PC-3 (cell line): Measurements from ENCODE around the gene STAG1. TPM values are rescaled to one million over a fixed set of nuclear protein-coding genes. Genes with fewer than 3 reads are reported as not detected.
"Not testable (repeated sequence)": the region's sequence is repeated elsewhere in the genome, so short reads cannot be mapped to it uniquely, and the experiment has no call there.

Source experiments
- ATAC-seq: fragments of 200-7000 bp; cut with Tn5 transposase; 2 replicates; pipeline ENCODE4 v1.9.1; 2020; ENCODE audit warnings: mild to moderate bottlenecking, moderate library complexity
- BruUV-seq: library from RNA; stranded (reverse); fragments of 400-500 nt; replicated peaks from 2 replicates; lab custom pipeline; 2021; lab: Mats Ljungman, UMichigan
- CTCF ChIA-PET: fragments of 300-600 bp; sonication (Branson Sonifier 250); formaldehyde crosslinking; loops from one replicate; lab custom pipeline; 2022; ENCODE audit warnings: antibody characterized with exemption; lab: Charles Lee
- POLR2A ChIA-PET: fragments of 300-600 bp; sonication (Branson Sonifier 250); formaldehyde crosslinking; loops from one replicate; lab custom pipeline; 2022; ENCODE audit warnings: antibody characterized with exemption; ENCODE audit not compliant: unreplicated experiment; lab: Charles Lee
- DNase-seq: peaks from one replicate; pipeline ENCODE4 v3.0.0-alpha.2; 2015
- H2AFZ ChIP-seq: fragments of 300-600 bp; sonication (generic); 2 replicates; pipeline ENCODE4 v1.6.0; 2016; ENCODE audit warnings: antibody characterized with exemption, low read length
- H3F3A ChIP-seq: fragments of 300-600 bp; sonication (generic); one replicate; pipeline ENCODE4 v1.6.0; 2017; ENCODE audit warnings: antibody characterized with exemption, low read length, control low read depth, mild to moderate bottlenecking; ENCODE audit not compliant: unreplicated experiment
- H3K27ac ChIP-seq: fragments of 300-600 bp; sonication (generic); 2 replicates; pipeline ENCODE4 v1.5.1; 2016; ENCODE audit warnings: mild to moderate bottlenecking, low read length
- H3K27me3 ChIP-seq: fragments of 300-600 bp; sonication (generic); 2 replicates; pipeline ENCODE4 v1.6.1; 2016; ENCODE audit warnings: low read length, mixed read lengths
- H3K36me3 ChIP-seq: fragments of 300-600 bp; sonication (generic); 2 replicates; pipeline ENCODE4 v1.6.1; 2016; ENCODE audit warnings: low read depth, mixed run types, low read length, mixed read lengths
- H3K4me1 ChIP-seq: fragments of 300-600 bp; sonication (generic); 2 replicates; pipeline ENCODE4 v1.5.1; 2016; ENCODE audit warnings: low read length; ENCODE audit not compliant: insufficient read depth
- H3K4me2 ChIP-seq: fragments of 300-600 bp; sonication (generic); 2 replicates; pipeline ENCODE4 v1.6.0; 2016; ENCODE audit warnings: low read length
- H3K4me3 ChIP-seq: fragments of 300-600 bp; sonication (generic); 2 replicates; pipeline ENCODE4 v1.5.1; 2016; ENCODE audit warnings: mild to moderate bottlenecking, low read length, mixed read lengths
- H3K79me2 ChIP-seq: fragments of 300-600 bp; sonication (generic); 2 replicates; pipeline ENCODE4 v1.6.1; 2017; ENCODE audit warnings: low read length, mixed read lengths
- H3K9ac ChIP-seq: fragments of 300-600 bp; sonication (generic); 2 replicates; pipeline ENCODE4 v1.6.0; 2016; ENCODE audit warnings: mild to moderate bottlenecking, low read length
- H3K9me2 ChIP-seq: fragments of 300-600 bp; sonication (generic); replicated peaks from 2 replicates; pipeline ENCODE4 v1.6.1; 2016; ENCODE audit warnings: mixed run types, low read length, mixed read lengths
- H3K9me3 ChIP-seq: fragments of 300-600 bp; sonication (generic); 2 replicates; pipeline ENCODE4 v1.6.1; 2016; ENCODE audit warnings: low read length, mixed read lengths
- H4K20me1 ChIP-seq: fragments of 300-600 bp; sonication (generic); 2 replicates; pipeline ENCODE4 v1.6.1; 2016; ENCODE audit warnings: low read length, mixed read lengths
- EZH2 ChIP-seq: fragments of 300-600 bp; sonication (generic); IDR thresholded peaks from one replicate; pipeline ENCODE4 v1.6.1; 2017; ENCODE audit warnings: antibody characterized with exemption, mild to moderate bottlenecking, low read length; ENCODE audit not compliant: unreplicated experiment
- EZH2phosphoT487 ChIP-seq: fragments of 300-600 bp; sonication (generic); IDR thresholded peaks from 2 replicates; pipeline ENCODE4 v1.6.1; 2018; ENCODE audit warnings: mild to moderate bottlenecking, antibody characterized with exemption, low read length, borderline replicate concordance
- intact Hi-C: fragments of 100-400 bp; cut with micrococcal nuclease; formaldehyde crosslinking; loops from 2 replicates; pipeline ENCODE4 v1.9.0; 2023
- total RNA-seq: library from RNA; depleted of rRNA; stranded (reverse); fragments of >200 nt; gene quantifications from 2 replicates; pipeline ENCODE4 v1.2.3, GENCODE V29; 2014
- TF ChIP-seq, protein P1 (sequence below): fragments of 300-600 bp; sonication (generic); conservative IDR thresholded peaks from 2 replicates; pipeline ENCODE4 v1.5.1; 2017; ENCODE audit warnings: antibody characterized with exemption, low read depth, mild to moderate bottlenecking, low read length

STAG1 gene
- total RNA-seq, 1 experiment from 2014 or later: 14.6 TPM

DNA sequence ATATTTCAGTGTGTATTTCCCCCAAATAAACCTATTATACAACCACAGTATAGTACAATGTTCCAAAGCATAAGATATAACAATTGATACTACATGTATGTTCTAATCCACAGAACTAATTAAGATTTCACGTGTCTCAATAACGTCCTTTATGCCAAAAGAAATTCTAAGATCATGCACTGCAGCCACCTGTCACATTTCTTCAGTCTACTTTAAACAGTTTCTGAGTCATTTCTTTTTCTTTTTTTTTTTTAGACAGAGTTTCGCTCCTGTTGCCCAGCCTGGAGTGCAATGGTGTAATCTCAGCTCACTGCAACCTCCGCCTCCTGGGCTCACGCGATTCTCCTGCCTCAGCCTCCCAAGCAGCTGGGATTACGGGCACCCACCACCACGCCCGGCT, 190.2 kb downstream of the STAG1 start:
- ChIA-PET CTCF (no interaction called here), POLR2A (no interaction called here)
- Histone ChIP-seq H3K9me2 (no peaks in the 10 kb centered on the region), H3K36me3 (no peaks in the 10 kb centered on the region), H4K20me1 (no peaks in the 10 kb centered on the region), H3K79me2 (no peaks in the 10 kb centered on the region), H3K4me1 (no peaks in the 10 kb centered on the region), H3K9me3 (no peaks in the 10 kb centered on the region), H3K27ac (no peak overlapping the region), H3K4me3 (no peak overlapping the region), H3K27me3 (no peaks in the 10 kb centered on the region), H3K4me2 (no peak overlapping the region), H3K9ac (no peak overlapping the region), H2AFZ (no peak overlapping the region), H3F3A (no peaks in the 10 kb centered on the region)
- DNase-seq: no peak
- TF ChIP-seq EZH2: no peak
- TF ChIP-seq, protein P1, sequence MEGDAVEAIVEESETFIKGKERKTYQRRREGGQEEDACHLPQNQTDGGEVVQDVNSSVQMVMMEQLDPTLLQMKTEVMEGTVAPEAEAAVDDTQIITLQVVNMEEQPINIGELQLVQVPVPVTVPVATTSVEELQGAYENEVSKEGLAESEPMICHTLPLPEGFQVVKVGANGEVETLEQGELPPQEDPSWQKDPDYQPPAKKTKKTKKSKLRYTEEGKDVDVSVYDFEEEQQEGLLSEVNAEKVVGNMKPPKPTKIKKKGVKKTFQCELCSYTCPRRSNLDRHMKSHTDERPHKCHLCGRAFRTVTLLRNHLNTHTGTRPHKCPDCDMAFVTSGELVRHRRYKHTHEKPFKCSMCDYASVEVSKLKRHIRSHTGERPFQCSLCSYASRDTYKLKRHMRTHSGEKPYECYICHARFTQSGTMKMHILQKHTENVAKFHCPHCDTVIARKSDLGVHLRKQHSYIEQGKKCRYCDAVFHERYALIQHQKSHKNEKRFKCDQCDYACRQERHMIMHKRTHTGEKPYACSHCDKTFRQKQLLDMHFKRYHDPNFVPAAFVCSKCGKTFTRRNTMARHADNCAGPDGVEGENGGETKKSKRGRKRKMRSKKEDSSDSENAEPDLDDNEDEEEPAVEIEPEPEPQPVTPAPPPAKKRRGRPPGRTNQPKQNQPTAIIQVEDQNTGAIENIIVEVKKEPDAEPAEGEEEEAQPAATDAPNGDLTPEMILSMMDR: no peak
- TF ChIP-seq EZH2phosphoT487: no peak
- no TSS peak for BruUV-seq
- no peak for ATAC-seq
- intact Hi-C loops: no loop called here

DNA sequence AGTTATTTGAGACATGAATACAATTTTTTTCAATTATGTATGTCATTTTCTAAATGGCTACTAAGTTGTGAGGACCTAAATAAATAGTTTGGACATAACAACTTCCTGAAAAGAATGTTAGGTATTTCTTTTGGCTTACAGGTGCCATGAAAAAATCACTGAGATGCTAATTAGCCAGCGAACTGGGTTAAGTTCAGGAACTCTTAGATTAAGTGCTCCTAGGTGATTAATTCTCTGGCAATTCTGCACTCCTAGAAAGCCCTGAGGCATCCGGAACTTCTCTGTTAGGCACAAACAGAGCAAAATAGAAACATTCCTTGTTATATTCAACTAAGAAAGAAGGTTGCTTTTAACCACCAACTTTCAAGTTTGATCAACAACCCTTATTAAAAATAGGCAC, 192.3 kb downstream of the STAG1 start:
- Histone ChIP-seq H2AFZ (no peak overlapping the region), H3K27ac (no peak overlapping the region), H3K36me3 (no peaks in the 10 kb centered on the region), H3K9ac (no peak overlapping the region), H3K27me3 (no peaks in the 10 kb centered on the region), H3F3A (no peaks in the 10 kb centered on the region), H3K4me3 (no peak overlapping the region), H3K9me3 (no peaks in the 10 kb centered on the region), H3K4me2 (no peak overlapping the region), H3K79me2 (no peaks in the 10 kb centered on the region), H3K9me2 (no peaks in the 10 kb centered on the region), H4K20me1 (no peaks in the 10 kb centered on the region), H3K4me1 (no peaks in the 10 kb centered on the region)
- DNase-seq: no peak
- ChIA-PET POLR2A (no interaction called here), CTCF (no interaction called here)
- BruUV-seq: no TSS peak
- ATAC-seq: no peak
- intact Hi-C loops: no loop called here
- TF ChIP-seq, protein P1: no peak
- TF ChIP-seq EZH2phosphoT487 (no peak), EZH2 (no peak)

DNA sequence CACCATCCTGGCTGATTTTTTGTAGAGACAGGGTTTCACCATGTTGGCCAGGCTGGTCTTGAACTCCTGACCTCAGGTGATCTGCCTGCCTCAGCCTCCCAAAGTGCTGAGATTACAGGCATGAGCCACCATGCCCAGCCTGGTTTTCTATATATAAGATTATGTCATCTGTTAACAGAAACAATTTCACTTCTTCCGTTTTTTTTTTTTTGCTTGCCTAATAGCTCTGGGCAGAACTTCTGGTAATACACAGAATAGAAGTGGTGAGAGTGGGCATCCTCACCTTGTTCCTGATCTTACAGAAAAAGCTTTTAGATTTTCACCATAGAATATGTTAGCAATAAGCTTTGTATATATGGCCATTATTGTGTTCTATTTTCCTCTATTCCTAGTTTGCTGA, 202.7 kb downstream of the STAG1 start:
- intact Hi-C loops: loop anchor here (5.0 to 10.0 kb wide), 2 partner anchors 85 to 472 kb away; no protein-coding TSS in a partner anchor
- CTCF ChIA-PET, DNase-seq, H3K27me3 ChIP-seq, H3K4me2 ChIP-seq, H2AFZ ChIP-seq, BruUV-seq, H3F3A ChIP-seq, H3K9me3 ChIP-seq, H3K4me1 ChIP-seq, ATAC-seq, H4K20me1 ChIP-seq, POLR2A ChIA-PET, H3K9ac ChIP-seq, H3K36me3 ChIP-seq, H3K4me3 ChIP-seq, H3K9me2 ChIP-seq, H3K79me2 ChIP-seq, H3K27ac ChIP-seq: not testable (repeated sequence)
